GM18508 (cell line): ENCODE results near the gene TICAM1.

Source experiments
- ATAC-seq: cut with Tn5 transposase; IDR thresholded peaks from one replicate; pipeline ENCODE4 v1.9.1; 2021; ENCODE audit warnings: moderate number of reproducible peaks; ENCODE audit not compliant: insufficient read depth, unreplicated experiment

Gene TICAM1

DNA sequence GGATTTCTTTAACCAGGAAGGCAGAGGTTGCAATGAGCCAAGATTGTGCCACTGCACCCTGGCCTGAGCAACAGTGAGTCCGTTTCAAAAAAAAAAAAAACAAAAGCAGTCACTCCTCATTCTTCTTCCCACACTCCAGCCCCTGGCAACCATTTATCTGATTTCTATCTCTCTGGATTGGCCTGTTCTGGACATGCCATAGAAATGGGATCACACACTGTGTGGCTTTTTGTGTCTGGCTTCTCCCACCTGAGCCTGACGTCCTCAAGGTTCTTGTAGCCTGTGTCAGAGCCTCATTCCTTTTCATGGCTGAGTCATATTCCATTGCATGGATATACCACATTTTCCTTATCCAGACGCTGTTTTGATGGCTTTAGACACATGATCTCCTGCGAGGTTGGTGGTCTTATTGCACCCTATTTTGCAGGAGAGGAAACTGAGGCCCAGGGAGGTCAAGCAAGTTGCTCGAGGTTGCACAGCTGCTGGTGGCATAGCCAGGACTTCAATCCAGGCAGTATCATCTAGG lies 55.8 kb downstream of the TICAM1 start:
- ATAC-seq = no peak

DNA sequence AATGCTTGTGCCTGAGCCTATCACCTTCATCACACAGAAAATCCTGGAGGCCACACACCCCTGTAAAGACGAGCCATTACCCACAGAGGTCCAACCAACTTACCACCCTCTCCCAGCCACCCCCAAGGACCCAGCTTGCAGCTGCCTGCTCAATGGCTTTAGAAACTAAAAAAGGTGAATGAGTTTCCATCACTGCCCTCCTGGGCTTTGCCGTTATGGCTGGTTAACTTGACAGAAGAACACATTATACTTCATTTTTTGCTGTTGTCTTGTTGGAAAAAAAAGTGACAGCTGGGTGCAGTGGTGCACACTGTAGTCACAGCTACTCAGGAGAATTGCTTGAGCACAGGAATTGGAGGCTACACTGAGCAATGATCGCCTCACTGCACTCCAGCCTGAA lies 57.4 kb downstream of the TICAM1 start:
- no peak for ATAC-seq

DNA sequence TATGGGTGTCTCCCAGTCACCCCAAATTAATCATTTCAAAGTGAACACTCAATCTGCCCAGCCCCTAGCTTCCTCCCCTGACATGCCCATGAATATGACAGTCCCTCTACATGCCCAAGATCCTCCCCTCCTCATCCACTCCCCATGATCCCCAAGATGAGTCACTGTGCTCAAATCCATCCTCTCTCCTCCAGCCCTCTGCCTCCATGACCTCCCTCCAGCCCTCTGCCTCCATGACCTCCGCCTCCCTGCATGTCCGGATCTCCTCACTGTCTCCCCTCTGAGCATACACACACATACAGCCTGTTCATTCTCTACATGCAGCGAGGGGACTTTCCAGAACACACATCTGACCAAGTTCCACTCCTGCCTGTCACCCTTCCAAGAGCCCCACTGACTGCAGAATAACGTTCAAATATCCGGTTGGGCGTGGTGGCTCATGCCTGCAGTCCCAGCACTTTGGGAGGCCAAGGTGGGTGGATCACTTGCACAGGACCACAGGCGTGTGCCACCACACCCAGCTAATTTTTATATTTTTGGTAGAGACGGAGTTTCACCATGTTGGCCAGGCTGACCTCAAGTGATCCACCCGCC lies 58.4 kb downstream of the TICAM1 start:
- no peak for ATAC-seq

DNA sequence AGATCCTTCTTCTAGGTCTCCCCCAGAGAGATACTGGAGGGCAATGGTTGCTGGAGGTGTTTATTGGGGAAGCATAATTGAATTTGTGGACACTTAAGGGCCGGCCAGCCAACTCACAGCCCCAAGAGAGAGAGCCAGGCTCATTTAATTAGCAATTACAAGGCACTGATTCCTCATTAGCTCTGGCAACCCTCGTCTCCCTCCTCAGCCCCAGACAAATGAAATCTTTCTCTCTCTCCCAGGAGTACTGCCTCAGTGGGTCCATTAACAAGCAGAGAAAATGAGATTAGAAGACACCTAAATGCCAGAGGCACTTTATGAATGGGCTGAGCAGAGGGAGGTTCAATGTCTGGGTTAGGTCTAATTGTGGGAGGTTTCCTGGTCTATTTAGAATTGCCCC lies 58.9 kb downstream of the TICAM1 start:
- no peak for ATAC-seq

DNA sequence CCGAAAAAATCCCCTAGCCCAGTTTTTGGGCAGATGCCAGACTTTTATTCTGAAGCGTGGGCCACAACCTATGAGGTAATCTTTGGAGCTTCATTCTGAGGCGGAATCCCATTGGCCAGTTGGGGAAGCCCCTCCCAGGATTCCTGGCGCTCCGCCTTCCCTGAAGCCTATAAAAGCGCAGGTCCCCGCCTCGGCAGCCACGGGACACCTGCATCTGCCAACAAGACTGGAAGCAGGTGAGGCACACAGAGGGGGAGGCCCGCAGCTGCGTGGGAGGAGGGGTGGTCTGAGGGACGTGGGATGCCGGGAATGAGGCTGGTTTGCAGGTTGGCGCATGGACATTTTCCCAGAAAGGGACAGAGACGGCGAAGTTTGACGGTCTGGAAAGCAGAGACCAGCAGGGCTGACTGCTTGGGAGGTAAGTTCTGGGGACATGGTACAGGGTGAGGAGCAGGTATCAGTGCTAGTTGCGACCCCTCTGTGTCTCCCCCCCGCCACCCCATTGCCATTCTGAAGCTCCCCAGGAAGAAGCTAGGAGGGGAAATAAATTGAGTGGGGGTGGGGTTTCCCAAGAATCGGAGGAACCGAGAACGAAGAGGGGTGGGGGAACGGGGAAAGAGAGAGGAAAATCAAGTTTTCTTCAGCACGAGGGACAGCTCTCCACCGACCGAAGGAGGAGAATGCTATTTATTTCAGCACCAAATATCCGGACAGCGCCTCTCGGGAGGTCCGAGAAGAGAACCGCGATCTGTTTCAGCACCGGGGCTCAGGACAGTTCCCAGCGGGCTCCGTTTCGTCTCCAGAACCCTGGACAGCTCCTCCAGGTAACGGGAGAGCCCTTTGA lies 62.4 kb downstream of the TICAM1 start:
- ATAC-seq = no peak
